HEK293 (cell line): ENCODE data around the gene GRP.
A peak's percentile ranks its signal among the peaks of the same experiment; 100 is the strongest.

Experiments
- GLIS1 ChIP-seq: fragments of 450-650 bp; formaldehyde crosslinking; IDR thresholded peaks from 2 replicates; pipeline ENCODE4 v1.5.1; 2016; ENCODE audit warnings: missing biosample characterization, missing genetic modification characterization
- GLIS2 ChIP-seq: fragments of 450-650 bp; formaldehyde crosslinking; IDR thresholded peaks from 2 replicates; pipeline ENCODE4 v1.5.1; 2016; ENCODE audit warnings: missing biosample characterization, missing genetic modification characterization
- KLF1 ChIP-seq: fragments of 450-650 bp; formaldehyde crosslinking; IDR thresholded peaks from 2 replicates; pipeline ENCODE4 v1.5.1; 2016; ENCODE audit warnings: missing biosample characterization, missing genetic modification characterization
- KLF9 ChIP-seq: fragments of 450-650 bp; formaldehyde crosslinking; IDR thresholded peaks from 2 replicates; pipeline ENCODE4 v1.5.1; 2016; ENCODE audit warnings: missing biosample characterization, missing genetic modification characterization, low read depth
- OSR2 ChIP-seq: fragments of 450-650 bp; formaldehyde crosslinking; IDR thresholded peaks from 2 replicates; pipeline ENCODE4 v1.5.1; 2016; ENCODE audit warnings: missing biosample characterization, missing genetic modification characterization
- REPIN1 ChIP-seq: fragments of 450-650 bp; formaldehyde crosslinking; IDR thresholded peaks from 2 replicates; pipeline ENCODE4 v1.5.1; 2017; ENCODE audit warnings: missing biosample characterization, missing genetic modification characterization, low read depth
- TCF7L2 ChIP-seq: IDR thresholded peaks from 2 replicates; pipeline ENCODE4 v1.6.1; 2011; ENCODE audit warnings: low read depth, mild to moderate bottlenecking, inconsistent platforms, low read length, moderate library complexity, borderline replicate concordance
- YY1 ChIP-seq: fragments of 450-650 bp; formaldehyde crosslinking; IDR thresholded peaks from 2 replicates; pipeline ENCODE4 v1.5.1; 2018; ENCODE audit warnings: missing biosample characterization, missing genetic modification characterization
- ZBTB1 ChIP-seq: fragments of 450-650 bp; formaldehyde crosslinking; IDR thresholded peaks from 2 replicates; pipeline ENCODE4 v1.5.1; 2016; ENCODE audit warnings: missing biosample characterization, missing genetic modification characterization
- ZIC2 ChIP-seq: fragments of 450-650 bp; formaldehyde crosslinking; IDR thresholded peaks from 2 replicates; pipeline ENCODE4 v1.5.1; 2016; ENCODE audit warnings: missing biosample characterization, missing genetic modification characterization
- ZNF114 ChIP-seq: fragments of 450-650 bp; formaldehyde crosslinking; IDR thresholded peaks from 2 replicates; pipeline ENCODE4 v1.5.0; 2017; ENCODE audit warnings: missing biosample characterization, missing genetic modification characterization
- ZNF146 ChIP-seq: fragments of 450-650 bp; formaldehyde crosslinking; IDR thresholded peaks from 2 replicates; pipeline ENCODE4 v1.5.1; 2016; ENCODE audit warnings: missing biosample characterization, missing genetic modification characterization
- ZNF155 ChIP-seq: fragments of 450-650 bp; formaldehyde crosslinking; IDR thresholded peaks from 2 replicates; pipeline ENCODE4 v1.5.1; 2016; ENCODE audit warnings: missing biosample characterization, missing genetic modification characterization
- ZNF184 ChIP-seq: fragments of 450-650 bp; IDR thresholded peaks from 2 replicates; pipeline ENCODE4 v1.5.1; 2018; ENCODE audit warnings: missing biosample characterization, mild to moderate bottlenecking, missing genetic modification characterization
- ZNF214 ChIP-seq: fragments of 450-650 bp; formaldehyde crosslinking; IDR thresholded peaks from 2 replicates; pipeline ENCODE4 v1.5.1; 2017; ENCODE audit warnings: missing biosample characterization, mild to moderate bottlenecking, missing genetic modification characterization, borderline replicate concordance
- ZNF248 ChIP-seq: fragments of 450-650 bp; formaldehyde crosslinking; IDR thresholded peaks from 2 replicates; pipeline ENCODE4 v1.5.1; 2017; ENCODE audit warnings: missing biosample characterization, missing genetic modification characterization
- ZNF426 ChIP-seq: fragments of 450-650 bp; formaldehyde crosslinking; IDR thresholded peaks from 2 replicates; pipeline ENCODE4 v1.5.1; 2017; ENCODE audit warnings: missing biosample characterization, missing genetic modification characterization, mild to moderate bottlenecking, inconsistent platforms, moderate library complexity
- ZNF514 ChIP-seq: fragments of 450-650 bp; formaldehyde crosslinking; IDR thresholded peaks from 2 replicates; pipeline ENCODE4 v1.5.1; 2016; ENCODE audit warnings: missing biosample characterization, missing genetic modification characterization
- ZNF549 ChIP-seq: fragments of 450-650 bp; IDR thresholded peaks from 2 replicates; pipeline ENCODE4 v1.5.1; 2018; ENCODE audit warnings: missing biosample characterization, missing genetic modification characterization, mild to moderate bottlenecking, inconsistent platforms, moderate library complexity
- ZNF658 ChIP-seq: fragments of 450-650 bp; formaldehyde crosslinking; IDR thresholded peaks from 2 replicates; pipeline ENCODE4; 2016; ENCODE audit warnings: missing biosample characterization, missing genetic modification characterization
- ZNF785 ChIP-seq: fragments of 450-650 bp; formaldehyde crosslinking; IDR thresholded peaks from 2 replicates; pipeline ENCODE4 v1.5.1; 2016; ENCODE audit warnings: missing biosample characterization, missing genetic modification characterization
- ZNF843 ChIP-seq: fragments of 450-650 bp; formaldehyde crosslinking; IDR thresholded peaks from 2 replicates; pipeline ENCODE4 v1.5.1; 2016; ENCODE audit warnings: missing biosample characterization, missing genetic modification characterization
- ZSCAN16 ChIP-seq: fragments of 450-650 bp; formaldehyde crosslinking; IDR thresholded peaks from 2 replicates; pipeline ENCODE4 v1.5.1; 2016; ENCODE audit warnings: missing biosample characterization, missing genetic modification characterization
- TF ChIP-seq, protein P1 (sequence below): fragments of 450-650 bp; formaldehyde crosslinking; IDR thresholded peaks from 2 replicates; pipeline ENCODE4 v1.5.1; 2016; ENCODE audit warnings: missing biosample characterization, missing genetic modification characterization
- TF ChIP-seq, protein P2 (sequence below): fragments of 450-650 bp; formaldehyde crosslinking; optimal IDR thresholded peaks from 2 replicates; pipeline ENCODE3; 2016; ENCODE audit warnings: missing biosample characterization, mild to moderate bottlenecking, missing genetic modification characterization
- TF ChIP-seq, protein P3 (sequence below): fragments of 450-650 bp; formaldehyde crosslinking; IDR thresholded peaks from 2 replicates; pipeline ENCODE4 v1.5.1; 2017; ENCODE audit warnings: missing biosample characterization, mild to moderate bottlenecking, missing genetic modification characterization, moderate library complexity
- TF ChIP-seq, protein P4 (sequence below): fragments of 450-650 bp; formaldehyde crosslinking; IDR thresholded peaks from 2 replicates; pipeline ENCODE4 v1.5.1; 2016; ENCODE audit warnings: missing biosample characterization, missing genetic modification characterization
- TF ChIP-seq, protein P5 (sequence below): fragments of 450-650 bp; formaldehyde crosslinking; IDR thresholded peaks from 2 replicates; pipeline ENCODE4 v1.5.1; 2016; ENCODE audit warnings: missing biosample characterization, missing genetic modification characterization
- TF ChIP-seq, protein P6 (sequence below): fragments of 450-650 bp; formaldehyde crosslinking; IDR thresholded peaks from 2 replicates; pipeline ENCODE4 v1.5.1; 2017; ENCODE audit warnings: missing biosample characterization, missing genetic modification characterization

Gene GRP

DNA sequence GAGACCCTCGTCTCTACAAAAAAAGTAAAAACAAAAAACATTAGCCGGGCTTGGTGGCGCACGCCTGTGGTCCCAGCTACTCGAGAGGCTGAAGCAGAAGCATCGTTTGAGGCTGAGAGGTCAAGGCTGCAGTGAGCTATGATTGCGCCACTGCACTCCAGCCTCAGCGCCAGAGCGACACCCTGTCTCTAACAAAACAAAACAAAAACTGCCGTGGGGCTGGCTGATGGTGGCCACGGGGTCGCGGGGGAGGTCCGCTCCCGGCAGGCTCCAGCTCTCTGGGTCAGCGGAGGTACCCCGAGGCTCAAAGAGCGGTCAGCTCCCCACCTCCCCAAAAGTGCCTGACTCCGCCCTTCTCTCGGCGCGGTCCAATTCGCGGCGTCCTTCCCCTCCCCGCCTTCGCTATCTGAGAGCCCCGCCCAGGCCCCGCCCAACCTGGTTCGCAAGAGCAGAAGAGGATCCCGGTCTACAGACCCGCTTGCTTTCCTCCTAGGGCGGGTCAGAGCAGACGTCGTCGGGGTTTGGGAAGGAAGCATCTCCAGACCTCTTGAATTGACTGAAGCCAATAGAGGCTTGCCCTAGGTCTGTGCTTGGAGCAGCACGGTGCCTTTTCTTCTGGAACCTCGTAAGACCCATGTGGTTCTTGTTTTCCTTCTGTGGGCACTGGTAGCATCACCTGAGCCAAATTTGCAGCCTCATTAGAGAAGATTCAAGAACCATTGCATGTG lies 45.5 kb downstream of the GRP start (continued):
- TF ChIP-seq, protein P1, sequence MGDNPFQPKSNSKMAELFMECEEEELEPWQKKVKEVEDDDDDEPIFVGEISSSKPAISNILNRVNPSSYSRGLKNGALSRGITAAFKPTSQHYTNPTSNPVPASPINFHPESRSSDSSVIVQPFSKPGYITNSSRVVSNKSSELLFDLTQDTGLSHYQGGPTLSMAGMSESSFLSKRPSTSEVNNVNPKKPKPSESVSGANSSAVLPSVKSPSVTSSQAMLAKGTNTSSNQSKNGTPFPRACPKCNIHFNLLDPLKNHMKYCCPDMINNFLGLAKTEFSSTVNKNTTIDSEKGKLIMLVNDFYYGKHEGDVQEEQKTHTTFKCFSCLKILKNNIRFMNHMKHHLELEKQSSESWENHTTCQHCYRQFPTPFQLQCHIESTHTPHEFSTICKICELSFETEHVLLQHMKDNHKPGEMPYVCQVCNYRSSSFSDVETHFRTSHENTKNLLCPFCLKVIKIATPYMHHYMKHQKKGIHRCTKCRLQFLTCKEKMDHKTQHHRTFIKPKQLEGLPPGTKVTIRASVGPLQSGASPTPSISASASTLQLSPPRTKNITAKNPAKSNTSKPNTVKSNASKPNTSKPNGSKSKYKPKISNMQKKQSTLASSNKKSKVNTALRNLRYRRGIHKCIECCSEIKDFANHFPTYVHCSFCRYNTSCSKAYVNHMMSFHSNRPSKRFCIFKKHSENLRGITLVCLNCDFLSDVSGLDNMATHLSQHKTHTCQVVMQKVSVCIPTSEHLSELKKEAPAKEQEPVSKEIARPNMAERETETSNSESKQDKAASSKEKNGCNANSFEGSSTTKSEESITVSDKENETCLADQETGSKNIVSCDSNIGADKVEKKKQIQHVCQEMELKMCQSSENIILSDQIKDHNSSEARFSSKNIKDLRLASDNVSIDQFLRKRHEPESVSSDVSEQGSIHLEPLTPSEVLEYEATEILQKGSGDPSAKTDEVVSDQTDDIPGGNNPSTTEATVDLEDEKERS, result peak; percentile 80; the same call in 1 of the 2 replicates
- TF ChIP-seq YY1 (tag by site-specific recombination) (no peak), GLIS1 (tag by site-specific recombination) (peak; percentile 42), OSR2 (tag by site-specific recombination) (no peak; the same call in 1 of the 2 replicates), ZNF426 (tag by site-specific recombination) (no peak), ZNF214 (tag by site-specific recombination) (no peak), TCF7L2 (no peak), KLF9 (peak; percentile 72), KLF1 (tag by site-specific recombination) (peak; percentile 74), ZNF114 (tag by site-specific recombination) (no peak), ZNF184 (tag by site-specific recombination) (no peak), ZNF514 (tag by site-specific recombination) (no peak), REPIN1 (tag by site-specific recombination) (no peak), ZNF658 (no peak), ZNF549 (tag by site-specific recombination) (no peak), ZBTB1 (tag by site-specific recombination) (no peak), GLIS2 (tag by site-specific recombination) (peak; percentile 72), ZNF843 (tag by site-specific recombination) (0 out of 2 replicates have a peak, but pooled peaks have one; percentile 13), ZNF146 (tag by site-specific recombination) (no peak), ZNF155 (tag by site-specific recombination) (no peak), ZNF785 (tag by site-specific recombination) (no peak), ZSCAN16 (tag by site-specific recombination) (no peak), ZIC2 (tag by site-specific recombination) (no peak), ZNF248 (tag by site-specific recombination) (no peak)
- TF ChIP-seq, protein P2, sequence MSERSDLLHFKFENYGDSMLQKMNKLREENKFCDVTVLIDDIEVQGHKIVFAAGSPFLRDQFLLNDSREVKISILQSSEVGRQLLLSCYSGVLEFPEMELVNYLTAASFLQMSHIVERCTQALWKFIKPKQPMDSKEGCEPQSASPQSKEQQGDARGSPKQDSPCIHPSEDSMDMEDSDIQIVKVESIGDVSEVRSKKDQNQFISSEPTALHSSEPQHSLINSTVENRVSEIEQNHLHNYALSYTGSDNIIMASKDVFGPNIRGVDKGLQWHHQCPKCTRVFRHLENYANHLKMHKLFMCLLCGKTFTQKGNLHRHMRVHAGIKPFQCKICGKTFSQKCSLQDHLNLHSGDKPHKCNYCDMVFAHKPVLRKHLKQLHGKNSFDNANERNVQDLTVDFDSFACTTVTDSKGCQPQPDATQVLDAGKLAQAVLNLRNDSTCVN (tag by site-specific recombination), result peak; percentile 26
- TF ChIP-seq, protein P3, sequence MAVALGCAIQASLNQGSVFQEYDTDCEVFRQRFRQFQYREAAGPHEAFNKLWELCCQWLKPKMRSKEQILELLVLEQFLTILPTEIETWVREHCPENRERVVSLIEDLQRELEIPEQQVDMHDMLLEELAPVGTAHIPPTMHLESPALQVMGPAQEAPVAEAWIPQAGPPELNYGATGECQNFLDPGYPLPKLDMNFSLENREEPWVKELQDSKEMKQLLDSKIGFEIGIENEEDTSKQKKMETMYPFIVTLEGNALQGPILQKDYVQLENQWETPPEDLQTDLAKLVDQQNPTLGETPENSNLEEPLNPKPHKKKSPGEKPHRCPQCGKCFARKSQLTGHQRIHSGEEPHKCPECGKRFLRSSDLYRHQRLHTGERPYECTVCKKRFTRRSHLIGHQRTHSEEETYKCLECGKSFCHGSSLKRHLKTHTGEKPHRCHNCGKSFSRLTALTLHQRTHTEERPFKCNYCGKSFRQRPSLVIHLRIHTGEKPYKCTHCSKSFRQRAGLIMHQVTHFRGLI (tag by site-specific recombination), result peak; percentile 43; the same call in 1 of the 2 replicates
- TF ChIP-seq, protein P4, sequence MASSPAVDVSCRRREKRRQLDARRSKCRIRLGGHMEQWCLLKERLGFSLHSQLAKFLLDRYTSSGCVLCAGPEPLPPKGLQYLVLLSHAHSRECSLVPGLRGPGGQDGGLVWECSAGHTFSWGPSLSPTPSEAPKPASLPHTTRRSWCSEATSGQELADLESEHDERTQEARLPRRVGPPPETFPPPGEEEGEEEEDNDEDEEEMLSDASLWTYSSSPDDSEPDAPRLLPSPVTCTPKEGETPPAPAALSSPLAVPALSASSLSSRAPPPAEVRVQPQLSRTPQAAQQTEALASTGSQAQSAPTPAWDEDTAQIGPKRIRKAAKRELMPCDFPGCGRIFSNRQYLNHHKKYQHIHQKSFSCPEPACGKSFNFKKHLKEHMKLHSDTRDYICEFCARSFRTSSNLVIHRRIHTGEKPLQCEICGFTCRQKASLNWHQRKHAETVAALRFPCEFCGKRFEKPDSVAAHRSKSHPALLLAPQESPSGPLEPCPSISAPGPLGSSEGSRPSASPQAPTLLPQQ (tag by site-specific recombination), result peak; percentile 26; the same call in 1 of the 2 replicates
- TF ChIP-seq, protein P5, sequence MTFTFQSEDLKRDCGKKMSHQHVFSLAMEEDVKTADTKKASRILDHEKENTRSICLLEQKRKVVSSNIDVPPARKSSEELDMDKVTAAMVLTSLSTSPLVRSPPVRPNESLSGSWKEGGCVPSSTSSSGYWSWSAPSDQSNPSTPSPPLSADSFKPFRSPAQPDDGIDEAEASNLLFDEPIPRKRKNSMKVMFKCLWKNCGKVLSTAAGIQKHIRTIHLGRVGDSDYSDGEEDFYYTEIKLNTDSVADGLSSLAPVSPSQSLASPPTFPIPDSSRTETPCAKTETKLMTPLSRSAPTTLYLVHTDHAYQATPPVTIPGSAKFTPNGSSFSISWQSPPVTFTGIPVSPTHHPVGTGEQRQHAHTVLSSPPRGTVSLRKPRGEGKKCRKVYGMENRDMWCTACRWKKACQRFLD (tag by site-specific recombination), result no peak
- TF ChIP-seq, protein P6, sequence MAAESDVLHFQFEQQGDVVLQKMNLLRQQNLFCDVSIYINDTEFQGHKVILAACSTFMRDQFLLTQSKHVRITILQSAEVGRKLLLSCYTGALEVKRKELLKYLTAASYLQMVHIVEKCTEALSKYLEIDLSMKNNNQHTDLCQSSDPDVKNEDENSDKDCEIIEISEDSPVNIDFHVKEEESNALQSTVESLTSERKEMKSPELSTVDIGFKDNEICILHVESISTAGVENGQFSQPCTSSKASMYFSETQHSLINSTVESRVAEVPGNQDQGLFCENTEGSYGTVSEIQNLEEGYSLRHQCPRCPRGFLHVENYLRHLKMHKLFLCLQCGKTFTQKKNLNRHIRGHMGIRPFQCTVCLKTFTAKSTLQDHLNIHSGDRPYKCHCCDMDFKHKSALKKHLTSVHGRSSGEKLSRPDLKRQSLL, result peak; percentile 24; the same call in 1 of the 2 replicates
